ENCODE results near the gene GATAD2B. TPM values are rescaled to one million over a fixed set of nuclear protein-coding genes. Genes with fewer than 3 reads are reported as not detected.

The GATAD2B gene
- total RNA-seq, 1 donor: 11.6 TPM

GRCh38 chr1:153777648-153778047, 145.1 kb downstream of the GATAD2B start:
- peaks cover 23% of the 10 kb centered on the region for H3K4me1 ChIP-seq (ENCODE audit: insufficient read depth, low read length)
- no peak overlapping the region for H2AFZ ChIP-seq (ENCODE audit: low read length)
- H3K9me3 ChIP-seq (ENCODE audit: low read depth, low read length): no peaks in the 10 kb centered on the region
- no peak overlapping the region for H3K27ac ChIP-seq (ENCODE audit: low read depth, low read length)
- H3K36me3 ChIP-seq (ENCODE audit: insufficient read depth, low read length): peaks cover 6% of the 10 kb centered on the region
- no peaks in the 10 kb centered on the region for H3K79me2 ChIP-seq (ENCODE audit: insufficient read depth, low read length)
- H3K4me2 ChIP-seq (ENCODE audit: insufficient read depth, low read length): no peak overlapping the region
- TF ChIP-seq, protein P1, sequence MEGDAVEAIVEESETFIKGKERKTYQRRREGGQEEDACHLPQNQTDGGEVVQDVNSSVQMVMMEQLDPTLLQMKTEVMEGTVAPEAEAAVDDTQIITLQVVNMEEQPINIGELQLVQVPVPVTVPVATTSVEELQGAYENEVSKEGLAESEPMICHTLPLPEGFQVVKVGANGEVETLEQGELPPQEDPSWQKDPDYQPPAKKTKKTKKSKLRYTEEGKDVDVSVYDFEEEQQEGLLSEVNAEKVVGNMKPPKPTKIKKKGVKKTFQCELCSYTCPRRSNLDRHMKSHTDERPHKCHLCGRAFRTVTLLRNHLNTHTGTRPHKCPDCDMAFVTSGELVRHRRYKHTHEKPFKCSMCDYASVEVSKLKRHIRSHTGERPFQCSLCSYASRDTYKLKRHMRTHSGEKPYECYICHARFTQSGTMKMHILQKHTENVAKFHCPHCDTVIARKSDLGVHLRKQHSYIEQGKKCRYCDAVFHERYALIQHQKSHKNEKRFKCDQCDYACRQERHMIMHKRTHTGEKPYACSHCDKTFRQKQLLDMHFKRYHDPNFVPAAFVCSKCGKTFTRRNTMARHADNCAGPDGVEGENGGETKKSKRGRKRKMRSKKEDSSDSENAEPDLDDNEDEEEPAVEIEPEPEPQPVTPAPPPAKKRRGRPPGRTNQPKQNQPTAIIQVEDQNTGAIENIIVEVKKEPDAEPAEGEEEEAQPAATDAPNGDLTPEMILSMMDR (IDR thresholded peaks at IDR 0.05; ENCODE audit: extremely low read depth, low read depth, low read length): no peak
- no peak overlapping the region for H3K4me3 ChIP-seq (ENCODE audit: insufficient read depth, low read length)
- no peaks in the 10 kb centered on the region for H3K27me3 ChIP-seq (ENCODE audit: insufficient read depth, low read length)
- no peaks in the 10 kb centered on the region for H4K20me1 ChIP-seq (ENCODE audit: insufficient read depth, low read length)
- DNase-seq (ENCODE audit: insufficient read length, low spot score, missing footprints): peak; percentile 73

DNA sequence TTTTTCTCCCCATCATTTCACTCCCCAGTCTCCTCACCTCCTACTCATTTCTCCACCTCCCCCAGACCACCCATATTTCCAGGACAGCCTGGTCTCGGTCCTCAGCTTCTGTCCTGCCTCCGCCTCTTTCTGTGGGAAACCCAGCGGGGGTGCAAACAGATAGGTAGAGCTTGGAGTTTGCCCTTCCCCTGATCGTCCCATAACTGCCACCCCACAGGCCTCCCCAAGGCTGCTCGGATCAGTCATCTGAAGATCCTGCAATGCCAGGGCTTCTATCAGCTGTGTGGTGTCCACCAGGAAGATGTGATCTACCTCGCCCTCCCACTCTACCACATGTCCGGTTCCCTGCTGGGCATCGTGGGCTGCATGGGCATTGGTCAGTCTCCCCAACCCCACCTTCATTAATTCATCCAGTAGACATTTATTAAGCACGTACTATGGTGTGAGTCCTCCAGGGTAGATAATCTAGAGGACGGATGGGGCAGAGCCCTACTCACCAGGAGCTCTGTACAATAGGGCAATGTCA, 145.9 kb downstream of the GATAD2B start:
- Histone ChIP-seq H3K36me3 (ENCODE audit: insufficient read depth, low read length) (peaks cover 13% of the 10 kb centered on the region), H3K4me3 (ENCODE audit: insufficient read depth, low read length) (no peak overlapping the region), H3K9me3 (ENCODE audit: low read depth, low read length) (no peaks in the 10 kb centered on the region), H3K4me1 (ENCODE audit: insufficient read depth, low read length) (peaks cover 23% of the 10 kb centered on the region), H3K27me3 (ENCODE audit: insufficient read depth, low read length) (no peaks in the 10 kb centered on the region), H3K4me2 (ENCODE audit: insufficient read depth, low read length) (no peak overlapping the region), H2AFZ (ENCODE audit: low read length) (no peak overlapping the region), H3K27ac (ENCODE audit: low read depth, low read length) (no peak overlapping the region), H3K79me2 (ENCODE audit: insufficient read depth, low read length) (no peaks in the 10 kb centered on the region), H4K20me1 (ENCODE audit: insufficient read depth, low read length) (no peaks in the 10 kb centered on the region)
- DNase-seq (ENCODE audit: insufficient read length, low spot score, missing footprints): peak; percentile 71
- TF ChIP-seq, protein P1 (IDR thresholded peaks at IDR 0.05; ENCODE audit: extremely low read depth, low read depth, low read length): no peak

GRCh38 chr1:153776352-153776751, 146.4 kb downstream of the GATAD2B start:
- Histone ChIP-seq H3K36me3 (ENCODE audit: insufficient read depth, low read length) (peaks cover 17% of the 10 kb centered on the region), H4K20me1 (ENCODE audit: insufficient read depth, low read length) (no peaks in the 10 kb centered on the region), H3K4me1 (ENCODE audit: insufficient read depth, low read length) (peaks cover 23% of the 10 kb centered on the region), H3K27me3 (ENCODE audit: insufficient read depth, low read length) (no peaks in the 10 kb centered on the region), H2AFZ (ENCODE audit: low read length) (no peak overlapping the region), H3K4me3 (ENCODE audit: insufficient read depth, low read length) (peak overlapping the region; percentile 77), H3K9me3 (ENCODE audit: low read depth, low read length) (no peaks in the 10 kb centered on the region), H3K79me2 (ENCODE audit: insufficient read depth, low read length) (no peaks in the 10 kb centered on the region), H3K4me2 (ENCODE audit: insufficient read depth, low read length) (peak overlapping the region; percentile 93), H3K27ac (ENCODE audit: low read depth, low read length) (no peak overlapping the region)
- TF ChIP-seq, protein P1 (IDR thresholded peaks at IDR 0.05; ENCODE audit: extremely low read depth, low read depth, low read length): no peak
- DNase-seq (ENCODE audit: insufficient read length, low spot score, missing footprints): no peak

- H3K27me3 ChIP-seq (ENCODE audit: insufficient read depth, low read length): no peaks in the 10 kb centered on the region
- H3K4me3 ChIP-seq (ENCODE audit: insufficient read depth, low read length): peak overlapping the region; percentile 77
- peak overlapping the region; percentile 93 for H3K4me2 ChIP-seq (ENCODE audit: insufficient read depth, low read length)
- no peaks in the 10 kb centered on the region for H3K79me2 ChIP-seq (ENCODE audit: insufficient read depth, low read length)
- TF ChIP-seq, protein P1 (IDR thresholded peaks at IDR 0.05; ENCODE audit: extremely low read depth, low read depth, low read length): no peak
- peak; percentile 89 for DNase-seq (ENCODE audit: insufficient read length, low spot score, missing footprints)
- H3K9me3 ChIP-seq (ENCODE audit: low read depth, low read length): no peaks in the 10 kb centered on the region
- no peaks in the 10 kb centered on the region for H4K20me1 ChIP-seq (ENCODE audit: insufficient read depth, low read length)
- peak overlapping the region; percentile 81 for H2AFZ ChIP-seq (ENCODE audit: low read length)
- H3K4me1 ChIP-seq (ENCODE audit: insufficient read depth, low read length): peaks cover 23% of the 10 kb centered on the region
- no peak overlapping the region for H3K27ac ChIP-seq (ENCODE audit: low read depth, low read length)
- peaks cover 19% of the 10 kb centered on the region for H3K36me3 ChIP-seq (ENCODE audit: insufficient read depth, low read length)
Measured at GRCh38 chr1:153775458-153776327, 147.1 kb downstream of the GATAD2B start.
